Smooth muscle cell (in vitro differentiated cells): ENCODE results near the gene ASPG. TPM values are rescaled to one million over a fixed set of nuclear protein-coding genes. Genes with fewer than 3 reads are reported as not detected.

Experiments
- DNase-seq: peaks from one replicate; lab custom pipeline; 2025; ENCODE audit not compliant: unreplicated experiment; lab: John Stamatoyannopoulos, UW
- H2AFZ ChIP-seq: fragments of 200-600 bp; sonication (generic); 2 replicates; pipeline ENCODE4 v1.6.0; 2016; ENCODE audit warnings: antibody characterized with exemption, low read depth, mild to moderate bottlenecking
- H3F3A ChIP-seq: fragments of 200-600 bp; sonication (generic); 2 replicates; pipeline ENCODE4 v1.6.0; 2017; ENCODE audit warnings: antibody characterized with exemption, low read depth
- H3K27ac ChIP-seq: fragments of 200-600 bp; sonication (generic); 2 replicates; pipeline ENCODE4 v1.5.1; 2016; ENCODE audit warnings: low read depth, mild to moderate bottlenecking
- H3K27me3 ChIP-seq: fragments of 200-600 bp; sonication (generic); 2 replicates; pipeline ENCODE4 v1.6.1; 2016; ENCODE audit warnings: low read depth, mild to moderate bottlenecking
- H3K36me3 ChIP-seq: fragments of 200-600 bp; sonication (generic); 2 replicates; pipeline ENCODE4 v1.5.1; 2016; ENCODE audit warnings: low read depth
- H3K4me1 ChIP-seq: fragments of 200-600 bp; sonication (generic); 2 replicates; pipeline ENCODE4 v1.5.1; 2016; ENCODE audit warnings: low read depth
- H3K4me2 ChIP-seq: fragments of 200-600 bp; sonication (generic); 2 replicates; pipeline ENCODE4 v1.6.0; 2016; ENCODE audit warnings: mild to moderate bottlenecking
- H3K4me3 ChIP-seq: fragments of 200-600 bp; sonication (generic); 2 replicates; pipeline ENCODE4 v1.5.1; 2016; ENCODE audit warnings: mild to moderate bottlenecking
- H3K79me2 ChIP-seq: fragments of 200-600 bp; sonication (generic); 2 replicates; pipeline ENCODE4 v1.6.0; 2016; ENCODE audit warnings: low read depth, mild to moderate bottlenecking
- H3K9ac ChIP-seq: fragments of 200-600 bp; sonication (generic); 2 replicates; pipeline ENCODE4 v1.6.0; 2016; ENCODE audit warnings: low read depth
- H3K9me3 ChIP-seq: fragments of 200-600 bp; sonication (generic); replicated peaks from 2 replicates; pipeline ENCODE4 v1.5.1; 2016; ENCODE audit warnings: low read depth
- H4K20me1 ChIP-seq: fragments of 200-600 bp; sonication (generic); 2 replicates; pipeline ENCODE4 v1.6.0; 2016; ENCODE audit warnings: low read depth
- WGBS: methylation state at CpG from one replicate; pipeline ENCODE4 v1.1.7; 2016; ENCODE audit warnings: low lambda C conversion rate; 5-methylcytosine and 5-hydroxymethylcytosine counted together
- polyA plus RNA-seq: library from polyadenylated mRNA; unstranded; fragments of >200 nt; fragmentation: Nextera tagmentation; extraction: Ambion mirVana; gene quantifications from 2 replicates; pipeline ENCODE4 v1.2.1, GENCODE V29; 2016
- total RNA-seq: library from RNA; depleted of rRNA; stranded (reverse); fragments of >200 nt; gene quantifications from 2 replicates; pipeline ENCODE4 v1.2.3, GENCODE V29; 2014
- TF ChIP-seq, protein P1 (sequence below): fragments of 200-600 bp; sonication (generic); IDR thresholded peaks from 2 replicates; pipeline ENCODE4 v1.5.1; 2017; ENCODE audit warnings: borderline replicate concordance, mild to moderate bottlenecking, antibody characterized with exemption; ENCODE audit not compliant: insufficient read depth, poor library complexity, severe bottlenecking

ASPG gene
- total and polyA plus RNA-seq, 2 experiments from 2014 or later: 0.18 to 1.2 TPM

DNA sequence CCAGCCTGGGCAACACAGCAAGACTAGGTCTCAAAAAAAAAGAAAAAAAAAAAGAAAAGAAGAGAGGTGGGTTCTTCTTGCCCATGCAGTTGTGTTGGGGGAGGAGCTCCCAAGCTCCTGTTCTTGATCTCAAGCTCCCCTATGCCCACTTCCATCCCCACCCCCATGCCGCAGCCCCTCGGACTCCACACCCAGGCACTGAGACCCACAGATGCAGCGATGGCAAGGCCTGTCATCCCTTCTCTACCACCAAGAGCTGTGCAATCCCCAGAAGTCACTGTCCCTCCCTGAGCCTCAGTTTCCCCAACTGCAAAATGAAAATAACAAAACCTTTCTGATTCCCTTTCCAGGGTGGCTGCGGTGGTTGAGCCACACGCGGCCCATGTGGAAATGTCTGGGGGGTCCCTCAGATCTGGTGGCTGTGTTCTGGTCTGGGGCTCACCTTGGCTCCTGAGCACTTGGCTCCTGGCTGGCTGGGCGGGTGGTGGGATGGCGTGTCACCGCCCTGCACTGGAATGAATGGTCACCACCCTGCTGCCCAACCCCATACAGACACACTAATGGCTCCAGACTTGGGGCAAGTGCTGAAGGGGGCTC is 30.3 kb downstream of the ASPG start:
- H3K27me3 ChIP-seq: peaks cover 43% of the 10 kb centered on the region
- H2AFZ ChIP-seq: no peak overlapping the region
- 92% methylated on average over 9 of the region's 9 CpGs for WGBS
- H3K79me2 ChIP-seq: no peaks in the 10 kb centered on the region
- TF ChIP-seq, protein P1, sequence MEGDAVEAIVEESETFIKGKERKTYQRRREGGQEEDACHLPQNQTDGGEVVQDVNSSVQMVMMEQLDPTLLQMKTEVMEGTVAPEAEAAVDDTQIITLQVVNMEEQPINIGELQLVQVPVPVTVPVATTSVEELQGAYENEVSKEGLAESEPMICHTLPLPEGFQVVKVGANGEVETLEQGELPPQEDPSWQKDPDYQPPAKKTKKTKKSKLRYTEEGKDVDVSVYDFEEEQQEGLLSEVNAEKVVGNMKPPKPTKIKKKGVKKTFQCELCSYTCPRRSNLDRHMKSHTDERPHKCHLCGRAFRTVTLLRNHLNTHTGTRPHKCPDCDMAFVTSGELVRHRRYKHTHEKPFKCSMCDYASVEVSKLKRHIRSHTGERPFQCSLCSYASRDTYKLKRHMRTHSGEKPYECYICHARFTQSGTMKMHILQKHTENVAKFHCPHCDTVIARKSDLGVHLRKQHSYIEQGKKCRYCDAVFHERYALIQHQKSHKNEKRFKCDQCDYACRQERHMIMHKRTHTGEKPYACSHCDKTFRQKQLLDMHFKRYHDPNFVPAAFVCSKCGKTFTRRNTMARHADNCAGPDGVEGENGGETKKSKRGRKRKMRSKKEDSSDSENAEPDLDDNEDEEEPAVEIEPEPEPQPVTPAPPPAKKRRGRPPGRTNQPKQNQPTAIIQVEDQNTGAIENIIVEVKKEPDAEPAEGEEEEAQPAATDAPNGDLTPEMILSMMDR: no peak
- no peak overlapping the region for H3K9ac ChIP-seq
- no peaks in the 10 kb centered on the region for H3F3A ChIP-seq
- no peaks in the 10 kb centered on the region for H4K20me1 ChIP-seq
- no peaks in the 10 kb centered on the region for H3K9me3 ChIP-seq
- no peaks in the 10 kb centered on the region for H3K36me3 ChIP-seq
- peak overlapping the region; percentile 86 for H3K4me2 ChIP-seq
- no peak for DNase-seq
- peak overlapping the region; percentile 80 for H3K27ac ChIP-seq
- H3K4me3 ChIP-seq: no peak overlapping the region
- H3K4me1 ChIP-seq: no peaks in the 10 kb centered on the region

DNA sequence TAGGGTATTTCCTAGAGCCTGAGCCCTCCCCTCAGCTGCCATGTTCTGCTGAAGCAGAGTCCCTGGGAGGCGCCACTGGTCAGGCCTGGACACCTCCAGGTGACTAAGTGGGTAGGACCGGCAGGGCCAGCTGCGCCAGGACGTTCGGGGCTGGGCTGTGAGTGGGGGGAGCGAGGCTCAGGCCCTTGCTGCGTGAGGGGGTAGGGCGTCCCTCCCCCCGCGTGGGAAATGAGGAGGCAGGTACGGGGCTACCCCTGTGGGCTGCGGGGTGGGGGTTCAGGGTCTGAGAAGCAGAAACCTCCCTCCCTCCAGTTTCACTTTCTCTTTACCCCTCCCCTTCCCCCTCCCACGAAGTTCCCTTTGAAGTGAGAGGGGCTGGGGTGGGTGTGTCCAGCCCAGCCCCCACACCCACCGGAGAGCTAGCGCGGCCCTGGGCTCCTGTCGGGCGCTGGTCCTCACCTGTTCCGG is 30.8 kb downstream of the ASPG start:
- Histone ChIP-seq H3K4me2 (peak overlapping the region; percentile 86), H3K4me3 (peak overlapping the region; percentile 54), H3F3A (no peaks in the 10 kb centered on the region), H3K36me3 (no peaks in the 10 kb centered on the region), H3K79me2 (no peaks in the 10 kb centered on the region), H3K4me1 (no peaks in the 10 kb centered on the region), H2AFZ (no peak overlapping the region), H3K9ac (peak overlapping the region; percentile 73), H3K27ac (peak overlapping the region; percentile 80), H3K9me3 (no peaks in the 10 kb centered on the region), H3K27me3 (peaks cover 43% of the 10 kb centered on the region), H4K20me1 (no peaks in the 10 kb centered on the region)
- DNase-seq: no peak
- WGBS: 28% methylated on average over 14 of the region's 19 CpGs
- TF ChIP-seq, protein P1: no peak

DNA sequence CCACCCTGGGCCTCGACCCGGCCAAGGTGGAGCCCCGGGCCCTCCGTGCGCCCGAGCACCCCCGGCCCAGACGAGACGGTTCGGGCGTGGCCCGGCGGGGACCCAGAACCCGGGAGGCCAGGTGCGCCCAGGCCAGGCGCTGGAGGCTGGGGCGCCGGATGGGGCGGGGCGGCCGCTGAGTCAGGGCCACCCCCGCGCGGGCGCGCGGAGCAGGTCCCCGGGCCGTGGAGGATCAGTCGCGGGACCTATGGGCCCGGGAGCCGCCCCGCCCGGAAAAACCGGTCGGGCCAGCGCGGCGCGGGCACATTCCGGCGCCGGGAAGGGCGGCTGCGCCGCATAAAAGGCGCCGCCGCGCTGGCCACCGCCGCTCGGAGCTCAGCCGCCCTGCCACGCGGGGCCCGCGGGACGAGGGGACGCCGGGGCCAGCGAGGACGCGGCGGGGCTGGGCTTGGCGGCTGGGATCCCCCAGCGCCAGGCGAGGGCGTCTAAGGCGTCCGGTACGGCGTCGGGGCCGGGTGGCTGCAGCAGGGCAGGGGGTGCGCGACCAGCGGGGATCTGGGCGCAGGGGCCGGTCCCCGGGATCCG is 31.3 kb downstream of the ASPG start:
- no peaks in the 10 kb centered on the region for H3F3A ChIP-seq
- peaks cover 43% of the 10 kb centered on the region for H3K27me3 ChIP-seq
- no peaks in the 10 kb centered on the region for H3K79me2 ChIP-seq
- no peak for DNase-seq
- H3K4me3 ChIP-seq: peak overlapping the region; percentile 54
- H3K9ac ChIP-seq: peak overlapping the region; percentile 73
- no peaks in the 10 kb centered on the region for H3K4me1 ChIP-seq
- H3K4me2 ChIP-seq: peak overlapping the region; percentile 86
- H3K9me3 ChIP-seq: no peaks in the 10 kb centered on the region
- H2AFZ ChIP-seq: no peak overlapping the region
- 2% methylated on average over 57 of the region's 83 CpGs for WGBS
- H3K36me3 ChIP-seq: no peaks in the 10 kb centered on the region
- H3K27ac ChIP-seq: peak overlapping the region; percentile 80
- no peaks in the 10 kb centered on the region for H4K20me1 ChIP-seq
- TF ChIP-seq, protein P1: no peak
